ENCODE data around the gene RNF4. TPM values are rescaled to one million over a fixed set of nuclear protein-coding genes. Genes with fewer than 3 reads are reported as not detected.

Gene RNF4
- total RNA-seq: 58.7 and 58.8 TPM in 2 replicates
- polyA plus RNA-seq: 56.8 and 81.1 TPM in 2 replicates

DNA sequence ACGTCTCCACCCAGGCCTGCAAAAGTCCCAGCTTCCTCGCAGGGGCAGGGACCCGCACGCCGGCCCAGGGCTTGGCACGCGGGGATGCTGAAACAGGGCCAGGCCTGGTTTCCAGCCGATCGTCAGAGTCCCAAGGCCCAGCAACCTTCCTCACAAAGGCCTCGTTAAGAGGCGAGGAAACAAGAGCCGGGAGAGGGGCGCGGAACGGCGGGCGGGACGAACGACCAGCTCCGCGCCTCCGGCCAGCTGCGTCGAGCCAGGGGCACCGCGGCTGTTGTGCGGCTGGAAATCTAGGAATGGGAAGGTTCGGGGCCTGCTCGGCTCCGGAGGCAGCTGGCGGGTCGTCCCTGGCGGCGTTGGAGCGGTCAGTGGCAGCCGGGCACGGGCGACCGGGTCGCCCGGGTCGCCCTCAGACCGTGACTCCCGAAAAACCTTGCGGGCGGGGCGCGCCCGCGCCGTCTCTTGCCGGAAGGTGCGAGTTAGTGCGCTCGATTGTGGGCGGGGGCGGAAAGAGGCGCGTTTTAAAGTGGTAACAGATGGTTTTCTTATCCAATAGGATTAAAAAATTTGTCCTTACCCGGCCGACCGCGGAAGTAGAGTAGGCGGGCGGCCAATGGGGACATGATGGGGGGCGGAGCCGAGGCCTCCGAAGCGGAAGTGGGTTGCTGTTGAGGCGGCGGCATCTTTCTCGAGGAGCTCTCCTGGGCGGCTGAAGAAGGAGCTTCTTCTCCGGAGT is at the start of gene RNF4:
Gene RNF4, plus strand, starts transcription at position 651 of the 736 bp plus-strand sequence. CDS start 21,388 bp downstream, outside the sequence.
- peaks cover 14% of the 10 kb centered on the region for H3K36me3 ChIP-seq
- H3K9me3 ChIP-seq (ENCODE audit: low read depth): no peaks in the 10 kb centered on the region
- H3K4me1 ChIP-seq (ENCODE audit: low read depth): peaks cover 14% of the 10 kb centered on the region
- TF ChIP-seq, protein P1, sequence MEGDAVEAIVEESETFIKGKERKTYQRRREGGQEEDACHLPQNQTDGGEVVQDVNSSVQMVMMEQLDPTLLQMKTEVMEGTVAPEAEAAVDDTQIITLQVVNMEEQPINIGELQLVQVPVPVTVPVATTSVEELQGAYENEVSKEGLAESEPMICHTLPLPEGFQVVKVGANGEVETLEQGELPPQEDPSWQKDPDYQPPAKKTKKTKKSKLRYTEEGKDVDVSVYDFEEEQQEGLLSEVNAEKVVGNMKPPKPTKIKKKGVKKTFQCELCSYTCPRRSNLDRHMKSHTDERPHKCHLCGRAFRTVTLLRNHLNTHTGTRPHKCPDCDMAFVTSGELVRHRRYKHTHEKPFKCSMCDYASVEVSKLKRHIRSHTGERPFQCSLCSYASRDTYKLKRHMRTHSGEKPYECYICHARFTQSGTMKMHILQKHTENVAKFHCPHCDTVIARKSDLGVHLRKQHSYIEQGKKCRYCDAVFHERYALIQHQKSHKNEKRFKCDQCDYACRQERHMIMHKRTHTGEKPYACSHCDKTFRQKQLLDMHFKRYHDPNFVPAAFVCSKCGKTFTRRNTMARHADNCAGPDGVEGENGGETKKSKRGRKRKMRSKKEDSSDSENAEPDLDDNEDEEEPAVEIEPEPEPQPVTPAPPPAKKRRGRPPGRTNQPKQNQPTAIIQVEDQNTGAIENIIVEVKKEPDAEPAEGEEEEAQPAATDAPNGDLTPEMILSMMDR (IDR thresholded peaks at IDR 0.05; ENCODE audit: low read depth, low read length): no peak
- H3K27ac ChIP-seq: peak within 1 kb of the TSS; percentile 91
- H3K4me3 ChIP-seq: peak within 1 kb of the TSS; percentile 80
- peak; percentile 97 for DNase-seq (ENCODE audit: low read depth in 1 of 2, low spot score in 1 of 2)
- no peaks in the 10 kb centered on the region for H3K27me3 ChIP-seq

- H3K27ac ChIP-seq: no peak overlapping the region
- peaks cover 81% of the 10 kb centered on the region for H3K27me3 ChIP-seq
- DNase-seq (ENCODE audit: low read depth in 1 of 2, low spot score in 1 of 2): no peak
- no peak overlapping the region for H3K4me3 ChIP-seq
- TF ChIP-seq, protein P1 (IDR thresholded peaks at IDR 0.05; ENCODE audit: low read depth, low read length): no peak
- H3K36me3 ChIP-seq: no peaks in the 10 kb centered on the region
- peaks cover 4% of the 10 kb centered on the region for H3K4me1 ChIP-seq (ENCODE audit: low read depth)
- no peaks in the 10 kb centered on the region for H3K9me3 ChIP-seq (ENCODE audit: low read depth)
Observed at GRCh38 chr4:2419814-2420213, 49.1 kb upstream of the RNF4 start.

GRCh38 chr4:2421928-2422327 is 47.0 kb upstream of the RNF4 start:
- H3K4me1 ChIP-seq (ENCODE audit: low read depth): peaks cover 4% of the 10 kb centered on the region
- no peaks in the 10 kb centered on the region for H3K9me3 ChIP-seq (ENCODE audit: low read depth)
- H3K36me3 ChIP-seq: no peaks in the 10 kb centered on the region
- H3K27ac ChIP-seq: no peak overlapping the region
- TF ChIP-seq, protein P1 (IDR thresholded peaks at IDR 0.05; ENCODE audit: low read depth, low read length): no peak
- no peak overlapping the region for H3K4me3 ChIP-seq
- peaks cover 60% of the 10 kb centered on the region for H3K27me3 ChIP-seq
- DNase-seq (ENCODE audit: low read depth in 1 of 2, low spot score in 1 of 2): no peak

- Histone ChIP-seq H3K4me3 (no peak overlapping the region), H3K27me3 (peaks cover 48% of the 10 kb centered on the region), H3K9me3 (ENCODE audit: low read depth) (no peaks in the 10 kb centered on the region), H3K27ac (no peak overlapping the region), H3K4me1 (ENCODE audit: low read depth) (peaks cover 4% of the 10 kb centered on the region), H3K36me3 (no peaks in the 10 kb centered on the region)
- TF ChIP-seq, protein P1 (IDR thresholded peaks at IDR 0.05; ENCODE audit: low read depth, low read length): no peak
- no peak for DNase-seq (ENCODE audit: low read depth in 1 of 2, low spot score in 1 of 2)
Observed at GRCh38 chr4:2423066-2423465, 45.8 kb upstream of the RNF4 start.

GRCh38 chr4:2423695-2424094 is 45.2 kb upstream of the RNF4 start:
- H3K27me3 ChIP-seq: peaks cover 45% of the 10 kb centered on the region
- H3K4me1 ChIP-seq (ENCODE audit: low read depth): peaks cover 4% of the 10 kb centered on the region
- H3K9me3 ChIP-seq (ENCODE audit: low read depth): no peaks in the 10 kb centered on the region
- no peak overlapping the region for H3K27ac ChIP-seq
- no peak overlapping the region for H3K4me3 ChIP-seq
- H3K36me3 ChIP-seq: no peaks in the 10 kb centered on the region
- no peak for DNase-seq (ENCODE audit: low read depth in 1 of 2, low spot score in 1 of 2)
- TF ChIP-seq, protein P1 (IDR thresholded peaks at IDR 0.05; ENCODE audit: low read depth, low read length): no peak
